Chondrocyte (in vitro differentiated cells): ENCODE data around the gene LDAH. TPM values are rescaled to one million over a fixed set of nuclear protein-coding genes. Genes with fewer than 3 reads are reported as not detected.

Experiments used
- DNase-seq: peaks from one replicate; pipeline ENCODE4 v3.0.0; 2021; ENCODE audit warnings: mixed read lengths, low spot score
- H3K27ac Mint-ChIP-seq: one replicate; pipeline ENCODE4 v1.8.0; 2021; ENCODE audit warnings: mild to moderate bottlenecking, moderate library complexity, mixed read lengths; ENCODE audit not compliant: unreplicated experiment
- H3K27me3 Mint-ChIP-seq: 2 replicates; pipeline ENCODE4 v1.8.0; 2021; ENCODE audit warnings: low read depth, mixed read lengths
- H3K36me3 Mint-ChIP-seq: 2 replicates; pipeline ENCODE4 v1.8.0; 2021; ENCODE audit warnings: low read depth, mixed read lengths
- H3K4me1 Mint-ChIP-seq: 2 replicates; pipeline ENCODE4 v1.8.0; 2021; ENCODE audit warnings: low read depth, mild to moderate bottlenecking, mixed read lengths
- H3K4me3 Mint-ChIP-seq: one replicate; pipeline ENCODE4 v1.8.0; 2021; ENCODE audit warnings: mild to moderate bottlenecking, moderate library complexity, mixed read lengths; ENCODE audit not compliant: unreplicated experiment
- H3K9me3 Mint-ChIP-seq: 2 replicates; pipeline ENCODE4 v1.8.0; 2021; ENCODE audit warnings: low read depth, mixed read lengths
- CTCF ChIP-seq: fragments of 200-600 bp; sonication (generic); IDR thresholded peaks from 2 replicates; pipeline ENCODE4 v1.5.0; 2021; ENCODE audit warnings: antibody characterized with exemption, mild to moderate bottlenecking, moderate library complexity
- total RNA-seq: library from RNA; stranded (reverse); gene quantifications from 3 replicates; pipeline ENCODE4 v1.2.1, GENCODE V29; 2021

LDAH gene
- total RNA-seq, 1 donor from 2014 or later = 18.1 TPM

- Mint-ChIP-seq H3K4me1 (peaks cover 46% of the 10 kb centered on the region), H3K36me3 (peaks cover 7% of the 10 kb centered on the region), H3K27ac (peak overlapping the region; percentile 95), H3K9me3 (no peaks in the 10 kb centered on the region), H3K4me3 (no peak overlapping the region), H3K27me3 (peaks cover 5% of the 10 kb centered on the region)
- no peak for DNase-seq
- no peak for TF ChIP-seq CTCF
Measured at GRCh38 chr2:20675701-20676352, 147.1 kb downstream of the LDAH start.

- Mint-ChIP-seq H3K9me3 (no peaks in the 10 kb centered on the region), H3K27ac (peak overlapping the region; percentile 95), H3K4me3 (peak overlapping the region; percentile 42), H3K36me3 (peaks cover 6% of the 10 kb centered on the region), H3K27me3 (peaks cover 5% of the 10 kb centered on the region), H3K4me1 (peaks cover 46% of the 10 kb centered on the region)
- no peak for DNase-seq
- peak; percentile 20 for TF ChIP-seq CTCF
Measured at GRCh38 chr2:20674974-20675679, 147.8 kb downstream of the LDAH start.

DNA sequence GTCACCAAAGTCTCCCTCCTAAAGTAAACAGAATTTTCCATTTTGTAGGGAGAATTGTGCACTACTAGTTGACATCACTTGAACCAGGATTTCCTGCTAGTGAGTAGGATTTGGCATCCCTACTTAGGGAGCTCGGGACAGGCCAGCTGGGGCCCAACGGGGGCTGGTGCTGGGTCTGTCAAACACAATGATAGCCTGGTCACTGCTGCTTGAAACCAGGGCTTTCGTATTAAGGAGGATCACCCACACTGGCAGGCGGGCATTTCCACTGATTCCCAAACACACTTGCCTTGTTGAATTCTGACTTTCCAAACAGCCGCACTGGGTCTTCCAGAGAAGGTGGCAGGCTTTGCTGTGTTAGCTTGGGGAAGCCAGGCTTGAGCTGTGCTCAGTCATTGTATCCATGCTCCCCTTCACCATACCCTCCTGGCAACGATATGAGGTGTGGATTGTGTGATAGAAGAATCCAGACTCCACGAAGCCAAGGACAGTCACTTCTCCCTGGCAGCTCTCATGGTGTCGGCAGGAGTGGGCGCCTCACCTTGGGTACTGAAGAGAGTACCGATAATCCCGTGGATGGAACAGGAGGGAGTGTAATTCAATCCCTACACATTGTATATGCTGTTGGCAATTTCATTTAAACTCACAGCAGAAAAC, 148.5 kb downstream of the LDAH start:
- Mint-ChIP-seq H3K4me1 (peaks cover 50% of the 10 kb centered on the region), H3K9me3 (no peaks in the 10 kb centered on the region), H3K27ac (peak overlapping the region; percentile 95), H3K4me3 (no peak overlapping the region), H3K27me3 (peaks cover 9% of the 10 kb centered on the region), H3K36me3 (peaks cover 6% of the 10 kb centered on the region)
- no peak for DNase-seq
- TF ChIP-seq CTCF = no peak

GRCh38 chr2:20673686-20674308, 149.1 kb downstream of the LDAH start:
- H3K4me1 Mint-ChIP-seq = peaks cover 56% of the 10 kb centered on the region
- peaks cover 12% of the 10 kb centered on the region for H3K27me3 Mint-ChIP-seq
- peaks cover 6% of the 10 kb centered on the region for H3K36me3 Mint-ChIP-seq

More at GRCh38 chr2:20673686-20674308, 149.1 kb downstream of the LDAH start:
- no peak for TF ChIP-seq CTCF
- H3K4me3 Mint-ChIP-seq = no peak overlapping the region
- H3K27ac Mint-ChIP-seq = no peak overlapping the region
- DNase-seq = no peak
- H3K9me3 Mint-ChIP-seq = no peaks in the 10 kb centered on the region
